NCI-H748 treated with DMSO at 0.1 percent for 48 hours (cell line): Measurements from ENCODE around the gene DRC1.

Source experiments
- DNase-seq: peaks from one replicate; lab custom pipeline; 2025; lab: John Stamatoyannopoulos, UW

DRC1 gene

GRCh38 chr2:26493566-26493965 is 91.8 kb downstream of the DRC1 start:
- DNase-seq: no peak

- no peak for DNase-seq
Observed at GRCh38 chr2:26494199-26494598, 92.5 kb downstream of the DRC1 start.

- DNase-seq: no peak
Observed at GRCh38 chr2:26494891-26495290, 93.2 kb downstream of the DRC1 start.

DNA sequence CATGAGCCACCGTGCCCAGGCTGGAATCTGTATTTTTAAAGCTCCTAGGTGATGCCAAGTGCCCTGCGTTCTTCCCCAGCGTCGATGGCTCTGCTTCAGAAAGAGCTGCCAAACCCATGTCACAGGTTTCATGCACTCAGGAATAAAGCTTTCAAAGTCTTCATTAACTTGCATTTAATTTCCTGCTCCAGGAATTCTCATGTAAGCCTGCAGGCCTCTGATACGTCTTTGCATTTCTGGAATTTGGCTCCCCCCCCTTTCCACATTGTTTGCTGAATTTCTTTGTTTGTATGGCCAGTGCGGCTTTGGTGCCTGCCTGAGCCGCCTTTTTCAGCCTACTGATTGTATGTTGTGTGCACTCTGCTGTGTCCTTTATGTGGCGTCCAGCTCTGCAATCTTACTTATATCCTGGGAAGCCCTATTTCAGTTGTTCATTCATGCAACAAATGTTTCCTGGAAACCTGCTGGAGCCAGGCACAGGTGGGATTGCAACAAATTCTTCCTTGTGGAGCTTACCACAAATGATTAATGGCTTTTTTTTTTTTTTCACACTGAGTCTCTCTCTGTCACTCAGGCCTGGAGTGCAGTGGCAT is 94.1 kb downstream of the DRC1 start:
- no peak for DNase-seq

DNA sequence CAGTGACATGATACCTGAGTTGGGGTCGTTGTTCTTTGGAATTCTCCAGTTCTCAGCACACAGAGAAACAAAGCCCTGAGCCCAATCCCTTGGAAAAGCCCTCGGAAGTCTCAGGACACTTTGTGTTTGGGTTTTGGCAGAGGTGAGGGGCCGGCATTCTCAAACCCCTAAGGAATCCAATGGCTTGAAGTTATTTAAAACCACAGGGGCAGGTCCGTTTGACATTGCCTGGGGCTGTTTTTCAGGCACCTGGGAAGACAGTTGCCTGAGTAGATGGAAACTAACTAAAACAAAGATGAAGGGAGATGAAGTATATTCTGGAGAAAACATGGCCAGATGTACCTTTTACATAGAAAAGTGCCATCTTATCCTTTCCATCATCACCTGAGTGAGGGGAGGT is 98.7 kb downstream of the DRC1 start:
- DNase-seq: no peak

GRCh38 chr2:26503231-26503880 is 101.6 kb downstream of the DRC1 start:
- DNase-seq: peak; percentile 78

DNA sequence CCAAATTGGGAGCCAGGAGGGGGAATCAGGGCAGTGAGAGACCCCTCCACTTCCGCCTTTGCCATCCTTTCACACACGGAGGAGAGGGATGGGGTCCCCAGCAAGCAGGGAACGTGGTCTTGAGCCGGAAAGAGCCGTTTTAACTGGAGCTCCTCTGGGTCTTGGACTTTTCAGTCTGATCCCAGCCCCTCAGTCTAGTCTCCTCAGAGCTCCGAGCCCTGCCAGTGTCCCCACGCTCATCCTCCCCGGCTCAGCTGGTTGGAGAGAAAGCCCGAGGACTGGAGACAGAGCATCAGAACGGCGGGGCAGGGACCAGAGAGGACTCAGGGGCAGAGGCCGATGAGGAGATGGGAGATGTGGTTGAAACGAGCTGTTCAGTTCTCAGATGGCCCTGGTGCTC is 102.3 kb downstream of the DRC1 start:
- no peak for DNase-seq

DNA sequence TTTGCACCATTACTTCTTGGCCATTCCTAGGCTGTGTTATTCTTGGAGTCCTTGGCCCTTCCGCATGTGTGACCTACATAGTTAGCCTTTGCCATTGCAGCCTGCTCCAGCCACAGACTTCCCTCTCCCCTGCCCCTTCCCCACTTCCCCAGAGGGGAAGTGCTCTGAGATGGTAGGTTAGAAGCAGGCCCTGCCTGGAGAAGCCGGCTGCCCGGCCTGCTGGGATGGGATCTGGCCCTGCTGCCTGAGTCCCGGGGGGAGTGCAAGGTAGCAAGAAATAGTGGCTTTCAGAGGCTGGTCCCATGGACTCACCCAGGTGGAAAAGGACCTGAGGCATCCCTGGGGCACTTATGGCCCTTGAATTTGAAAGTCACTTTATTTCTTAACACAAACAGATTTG is 104.6 kb downstream of the DRC1 start:
- no peak for DNase-seq
